ENCODE data around the gene ARHGAP8. TPM values are rescaled to one million over a fixed set of nuclear protein-coding genes. Genes with fewer than 3 reads are reported as not detected.
"Not testable (repeated sequence)": the region's sequence is repeated elsewhere in the genome, so short reads cannot be mapped to it uniquely, and the experiment has no call there.

The ARHGAP8 gene
- polyA plus RNA-seq, 3 donors = 1.1 to 5.2 (median 1.7) TPM

DNA sequence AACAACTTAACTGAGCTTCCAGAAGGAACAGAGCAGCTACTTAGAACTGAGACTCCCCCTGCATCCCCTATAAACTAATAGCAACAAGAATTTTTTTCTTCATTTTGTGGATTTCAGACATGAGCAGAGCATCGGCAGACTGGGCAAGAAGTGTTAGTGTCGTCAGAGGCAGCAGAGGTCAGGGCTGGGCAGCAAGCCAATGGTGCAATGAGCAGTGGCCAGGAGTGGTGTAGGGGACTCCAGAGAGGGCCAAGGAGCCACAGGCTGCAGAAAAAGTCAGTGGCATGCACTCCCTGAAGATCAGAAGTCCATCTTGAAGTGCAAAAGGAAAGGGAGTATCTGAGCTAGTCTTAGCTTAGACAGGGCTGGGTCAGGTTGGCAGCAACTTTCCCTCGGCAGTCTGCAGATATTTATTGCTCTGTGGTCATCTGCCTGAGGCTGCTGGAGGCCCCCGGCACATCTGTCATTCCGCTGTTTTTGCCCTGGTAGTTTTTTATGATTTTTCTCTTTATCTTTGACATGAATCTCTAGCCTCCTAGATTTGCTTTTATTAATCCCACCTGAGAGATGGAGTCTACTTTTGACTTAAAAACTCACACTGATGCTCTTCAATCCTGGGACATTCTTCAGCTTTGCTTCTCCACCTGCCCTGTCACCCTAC, 152.2 kb downstream of the ARHGAP8 start:
- 37 to 65% (median 50%) methylated on average over 3 of the region's 5 CpGs for WGBS, 3 donors
- not testable (repeated sequence) for H3K27ac ChIP-seq (ENCODE audit: low read depth, low read length)

DNA sequence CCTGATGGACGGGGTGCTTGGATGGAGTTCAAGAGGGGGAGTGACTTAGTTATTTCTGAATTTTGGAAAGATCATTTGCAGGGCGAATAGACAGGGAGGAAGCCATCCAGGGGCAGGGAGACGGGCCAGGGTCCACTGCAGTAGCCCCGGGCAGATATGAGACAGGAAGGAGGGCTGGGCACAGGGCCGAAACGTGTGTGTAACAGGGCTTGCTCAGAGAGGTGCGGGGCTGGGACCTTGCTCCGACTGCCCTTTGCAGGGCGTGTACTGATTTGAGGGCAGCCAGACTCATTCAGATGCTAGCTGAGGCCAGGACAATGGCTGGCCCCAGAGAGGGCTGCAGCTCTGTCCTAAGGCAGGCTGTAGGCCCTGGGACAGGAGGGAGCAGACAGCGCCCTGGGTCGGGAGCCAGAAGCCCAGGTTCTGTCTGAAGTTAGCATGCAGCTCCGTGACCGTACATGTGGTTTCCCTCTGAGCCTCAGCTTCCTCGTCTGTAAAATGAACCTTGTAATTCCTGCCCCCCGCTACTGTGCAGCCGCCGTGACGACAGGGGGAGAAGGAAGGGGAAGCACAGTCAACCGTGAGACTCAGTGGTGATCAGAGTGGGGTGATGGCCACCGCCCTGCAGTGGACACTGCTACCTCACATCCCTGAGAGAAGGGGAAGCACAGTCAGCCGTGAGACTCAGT, 154.0 kb downstream of the ARHGAP8 start:
- no peak overlapping the region for H3K27ac ChIP-seq (ENCODE audit: low read depth, low read length)
- 80 to 87% (median 80%) methylated on average over 21 of the region's 21 CpGs for WGBS, 3 donors

DNA sequence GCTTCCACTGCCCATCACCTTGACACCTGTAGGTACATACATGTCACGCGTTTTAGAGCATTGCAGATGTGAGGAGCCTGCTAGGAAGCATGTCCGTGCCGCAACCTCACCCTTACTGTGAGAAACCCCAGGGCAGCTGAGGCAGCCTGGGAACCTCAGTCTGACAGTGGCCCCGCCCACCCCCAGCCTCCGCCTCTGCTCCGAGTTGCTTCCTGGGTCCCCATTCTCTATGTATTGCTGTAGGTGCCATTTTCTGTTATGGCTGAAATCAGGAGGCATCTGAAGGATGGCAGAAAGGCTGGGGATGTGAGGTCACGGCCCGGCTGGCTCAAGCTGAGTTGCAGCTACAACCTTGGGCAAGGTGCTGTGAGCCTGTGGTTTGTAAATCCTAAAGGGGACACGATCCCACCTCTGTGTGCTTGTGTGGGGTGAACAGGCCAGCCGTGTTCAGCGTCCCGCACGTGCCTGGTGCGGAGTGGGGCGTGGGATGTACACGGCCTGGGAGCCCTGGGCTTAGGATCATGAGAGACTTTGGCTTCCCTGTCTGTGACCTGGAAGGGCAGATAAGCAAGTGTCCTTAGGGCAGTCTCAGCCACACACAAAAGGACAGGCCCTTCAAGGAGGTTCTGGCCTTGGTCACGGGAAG, 154.7 kb downstream of the ARHGAP8 start:
- whole genome bisulfite sequencing, 3 donors = 88 to 90% (median 88%) methylated on average over 18 of the region's 18 CpGs
- no peak overlapping the region for H3K27ac ChIP-seq (ENCODE audit: low read depth, low read length)

DNA sequence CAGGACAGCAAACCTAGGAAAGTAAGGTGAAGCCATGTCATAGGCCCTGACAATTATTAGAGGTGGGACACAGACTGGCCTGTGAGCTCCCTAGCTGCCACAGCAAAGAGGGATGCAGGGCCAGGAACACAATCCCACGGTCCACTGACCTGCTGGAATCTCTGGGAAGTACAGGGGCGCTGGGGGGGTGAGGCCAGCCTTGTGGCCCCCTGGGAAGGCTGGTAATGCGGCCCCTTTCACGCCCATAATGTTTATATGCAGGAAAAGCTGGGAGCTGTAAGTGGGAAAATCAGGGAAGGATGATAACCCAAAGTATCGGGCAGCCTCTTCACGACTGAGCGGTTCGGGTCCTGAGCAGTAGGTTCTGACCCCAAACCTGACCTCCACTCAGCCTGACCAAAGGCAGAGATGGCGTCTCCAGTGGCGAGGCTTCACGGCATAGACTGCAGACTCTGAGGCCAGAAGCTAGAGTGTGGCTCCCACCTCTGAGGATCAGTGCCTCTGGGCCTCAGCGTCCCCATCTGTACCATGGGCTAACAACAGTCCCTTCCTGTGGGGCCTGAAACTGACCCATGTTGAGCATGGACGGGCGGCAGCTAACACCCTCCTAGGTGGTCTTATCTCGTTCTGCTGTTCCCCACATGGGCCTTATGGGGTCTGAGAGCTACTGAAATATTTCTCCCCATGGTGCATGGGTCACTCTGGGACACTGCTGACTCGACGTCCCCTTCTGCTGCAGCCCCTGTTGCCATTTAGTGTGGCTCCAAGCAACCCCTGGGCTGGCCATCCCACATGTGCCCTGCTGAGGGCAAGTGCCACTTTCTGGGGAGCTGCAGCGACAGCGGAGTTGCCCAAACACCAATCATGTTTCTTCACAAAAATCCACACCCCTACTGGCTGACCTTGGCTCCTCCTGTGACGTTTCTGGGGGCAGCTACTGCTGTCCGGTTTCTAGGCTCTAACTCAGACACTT, 155.7 kb downstream of the ARHGAP8 start:
- 79 to 88% (median 84%) methylated on average over 21 of the region's 21 CpGs for WGBS, 3 donors
- H3K27ac ChIP-seq (ENCODE audit: low read depth, low read length) = no peak overlapping the region

DNA sequence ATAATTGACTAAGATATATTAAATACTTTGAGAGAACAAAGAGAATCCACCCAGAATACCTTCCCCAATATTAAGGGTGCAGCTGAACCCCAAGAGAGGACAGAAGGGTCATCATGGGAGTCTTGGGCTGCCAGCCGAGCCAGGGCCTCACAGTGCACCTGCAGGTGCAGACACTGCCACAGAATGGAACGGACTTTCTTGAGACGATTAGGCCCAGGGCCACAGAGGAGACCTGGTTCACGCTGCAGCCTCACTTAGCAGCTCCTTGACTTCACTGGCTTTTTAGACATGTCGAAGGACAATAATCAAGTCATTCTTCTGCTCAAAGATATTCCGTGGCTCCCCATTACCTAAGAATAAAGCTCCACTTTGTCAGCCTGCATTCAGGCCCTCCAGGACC, 156.9 kb downstream of the ARHGAP8 start:
- H3K27ac ChIP-seq (ENCODE audit: low read depth, low read length) = no peak overlapping the region
- WGBS, 3 donors = 78 to 95% (median 92%) methylated on average over 6 of the region's 6 CpGs

Other genes starting within 250 kb of the ARHGAP8 start
- 10 to 100 TPM; 16.8 to 96.4 (median 28.2) TPM for gene PRR5, start 50.4 kb upstream of the ARHGAP8 start, polyA plus RNA-seq